Measurements from ENCODE around the gene TUBA8. TPM values are rescaled to one million over a fixed set of nuclear protein-coding genes. Genes with fewer than 3 reads are reported as not detected.
"Not testable (repeated sequence)": the region's sequence is repeated elsewhere in the genome, so short reads cannot be mapped to it uniquely, and the experiment has no call there.

The TUBA8 gene
- total RNA-seq, 1 experiment from 2014 or later, result 1.3 TPM

DNA sequence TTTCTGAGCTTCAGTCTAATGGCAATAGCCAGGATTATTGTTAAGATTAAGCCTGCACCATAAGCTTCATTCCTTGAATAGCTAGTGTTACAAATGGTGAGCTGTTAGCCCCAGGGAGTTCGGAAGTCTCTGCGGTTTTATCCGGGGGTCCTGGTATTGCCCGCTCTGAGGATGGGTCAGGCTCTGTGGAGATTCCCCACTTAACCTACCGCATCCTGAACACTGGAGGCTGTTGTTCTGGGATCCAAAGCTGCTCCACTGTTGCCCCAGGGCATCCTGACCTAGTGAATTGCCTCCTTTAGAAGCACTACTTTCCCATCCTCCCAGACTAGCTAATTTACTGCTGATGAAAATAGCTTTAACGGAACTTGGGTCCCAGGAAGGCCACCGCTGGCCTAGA lies 47.3 kb upstream of the TUBA8 start:
- Histone ChIP-seq H3K4me3 (ENCODE audit: low read depth in 2 of 2, low read length in 2 of 2) (no peak overlapping the region), H3K36me3 (ENCODE audit: control insufficient read depth, insufficient read depth, low read length) (no peaks in the 10 kb centered on the region), H3K27ac (ENCODE audit: low read length) (no peak overlapping the region), H3K9me3 (ENCODE audit: control insufficient read depth, insufficient read depth, low read depth, low read length) (no peaks in the 10 kb centered on the region), H3K4me1 (ENCODE audit: control insufficient read depth, insufficient read depth, low read length) (no peaks in the 10 kb centered on the region), H3K27me3 (ENCODE audit: control insufficient read depth, insufficient read depth, low read length) (no peaks in the 10 kb centered on the region)
- DNase-seq (ENCODE audit: low read depth, low spot score) (no peak), ATAC-seq (no peak)
- ChIA-PET CTCF (no interaction called here), POLR2A (interaction anchor here (0.6 kb wide), 1 partner anchor 14 kb away, joined by 3 read pairs; the partner anchor contains the start of gene PEX26)
- in situ Hi-C loops (cut with HindIII; ENCODE audit: low pct_unique_long_range_greater_than_20kb, low sequenced_read_pairs), result no loop called here
- TF ChIP-seq, protein P1, sequence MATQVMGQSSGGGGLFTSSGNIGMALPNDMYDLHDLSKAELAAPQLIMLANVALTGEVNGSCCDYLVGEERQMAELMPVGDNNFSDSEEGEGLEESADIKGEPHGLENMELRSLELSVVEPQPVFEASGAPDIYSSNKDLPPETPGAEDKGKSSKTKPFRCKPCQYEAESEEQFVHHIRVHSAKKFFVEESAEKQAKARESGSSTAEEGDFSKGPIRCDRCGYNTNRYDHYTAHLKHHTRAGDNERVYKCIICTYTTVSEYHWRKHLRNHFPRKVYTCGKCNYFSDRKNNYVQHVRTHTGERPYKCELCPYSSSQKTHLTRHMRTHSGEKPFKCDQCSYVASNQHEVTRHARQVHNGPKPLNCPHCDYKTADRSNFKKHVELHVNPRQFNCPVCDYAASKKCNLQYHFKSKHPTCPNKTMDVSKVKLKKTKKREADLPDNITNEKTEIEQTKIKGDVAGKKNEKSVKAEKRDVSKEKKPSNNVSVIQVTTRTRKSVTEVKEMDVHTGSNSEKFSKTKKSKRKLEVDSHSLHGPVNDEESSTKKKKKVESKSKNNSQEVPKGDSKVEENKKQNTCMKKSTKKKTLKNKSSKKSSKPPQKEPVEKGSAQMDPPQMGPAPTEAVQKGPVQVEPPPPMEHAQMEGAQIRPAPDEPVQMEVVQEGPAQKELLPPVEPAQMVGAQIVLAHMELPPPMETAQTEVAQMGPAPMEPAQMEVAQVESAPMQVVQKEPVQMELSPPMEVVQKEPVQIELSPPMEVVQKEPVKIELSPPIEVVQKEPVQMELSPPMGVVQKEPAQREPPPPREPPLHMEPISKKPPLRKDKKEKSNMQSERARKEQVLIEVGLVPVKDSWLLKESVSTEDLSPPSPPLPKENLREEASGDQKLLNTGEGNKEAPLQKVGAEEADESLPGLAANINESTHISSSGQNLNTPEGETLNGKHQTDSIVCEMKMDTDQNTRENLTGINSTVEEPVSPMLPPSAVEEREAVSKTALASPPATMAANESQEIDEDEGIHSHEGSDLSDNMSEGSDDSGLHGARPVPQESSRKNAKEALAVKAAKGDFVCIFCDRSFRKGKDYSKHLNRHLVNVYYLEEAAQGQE (IDR thresholded peaks at IDR 0.05; ENCODE audit: insufficient read depth in 1 of 2, low read depth in 2 of 2, low read length in 1 of 2), result no peak
- TF ChIP-seq SIN3A (IDR thresholded peaks at IDR 0.05; ENCODE audit: borderline replicate concordance, insufficient read depth, low read depth, low read length) (no peak), POLR2AphosphoS5 (IDR thresholded peaks at IDR 0.05; ENCODE audit: low read depth, low read length) (no peak), TCF7L2 (IDR thresholded peaks at IDR 0.05; ENCODE audit: low read depth, low read length) (no peak)
- TF ChIP-seq, protein P2, sequence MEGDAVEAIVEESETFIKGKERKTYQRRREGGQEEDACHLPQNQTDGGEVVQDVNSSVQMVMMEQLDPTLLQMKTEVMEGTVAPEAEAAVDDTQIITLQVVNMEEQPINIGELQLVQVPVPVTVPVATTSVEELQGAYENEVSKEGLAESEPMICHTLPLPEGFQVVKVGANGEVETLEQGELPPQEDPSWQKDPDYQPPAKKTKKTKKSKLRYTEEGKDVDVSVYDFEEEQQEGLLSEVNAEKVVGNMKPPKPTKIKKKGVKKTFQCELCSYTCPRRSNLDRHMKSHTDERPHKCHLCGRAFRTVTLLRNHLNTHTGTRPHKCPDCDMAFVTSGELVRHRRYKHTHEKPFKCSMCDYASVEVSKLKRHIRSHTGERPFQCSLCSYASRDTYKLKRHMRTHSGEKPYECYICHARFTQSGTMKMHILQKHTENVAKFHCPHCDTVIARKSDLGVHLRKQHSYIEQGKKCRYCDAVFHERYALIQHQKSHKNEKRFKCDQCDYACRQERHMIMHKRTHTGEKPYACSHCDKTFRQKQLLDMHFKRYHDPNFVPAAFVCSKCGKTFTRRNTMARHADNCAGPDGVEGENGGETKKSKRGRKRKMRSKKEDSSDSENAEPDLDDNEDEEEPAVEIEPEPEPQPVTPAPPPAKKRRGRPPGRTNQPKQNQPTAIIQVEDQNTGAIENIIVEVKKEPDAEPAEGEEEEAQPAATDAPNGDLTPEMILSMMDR (IDR thresholded peaks at IDR 0.05), result no peak
- intact Hi-C loops (cut with micrococcal nuclease; ENCODE audit: unreplicated experiment), result no loop called here
- no TSS peak for BruUV-seq (replicated peaks)

DNA sequence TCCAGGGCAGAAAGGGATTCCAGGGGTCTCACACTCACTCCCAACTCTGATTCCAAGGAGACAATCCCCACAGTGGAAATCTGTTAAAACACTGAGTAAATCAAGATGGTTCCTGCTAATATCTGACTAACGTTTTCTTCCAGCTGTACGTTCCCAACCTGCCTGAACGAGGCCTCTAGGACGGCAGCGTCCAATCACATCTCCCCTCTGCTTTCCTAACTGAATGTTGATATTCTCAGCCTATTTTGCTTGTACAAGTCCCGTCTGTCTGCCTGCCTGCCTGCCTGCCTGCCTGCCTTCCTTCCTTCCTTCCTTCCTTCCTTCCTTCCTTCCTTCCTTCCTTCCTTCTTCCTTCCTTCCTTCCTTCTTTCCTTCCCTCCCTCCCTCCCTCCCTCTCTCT lies 46.9 kb upstream of the TUBA8 start:
- DNase-seq (ENCODE audit: low read depth, low spot score); H3K4me1 ChIP-seq (ENCODE audit: control insufficient read depth, insufficient read depth, low read length); in situ Hi-C loops (cut with HindIII; ENCODE audit: low pct_unique_long_range_greater_than_20kb, low sequenced_read_pairs); BruUV-seq (replicated peaks); H3K27me3 ChIP-seq (ENCODE audit: control insufficient read depth, insufficient read depth, low read length); H3K4me3 ChIP-seq (ENCODE audit: low read depth in 2 of 2, low read length in 2 of 2); intact Hi-C loops (cut with micrococcal nuclease; ENCODE audit: unreplicated experiment); H3K36me3 ChIP-seq (ENCODE audit: control insufficient read depth, insufficient read depth, low read length); CTCF ChIA-PET; H3K27ac ChIP-seq (ENCODE audit: low read length); H3K9me3 ChIP-seq (ENCODE audit: control insufficient read depth, insufficient read depth, low read depth, low read length); POLR2A ChIA-PET; ATAC-seq: not testable (repeated sequence)

DNA sequence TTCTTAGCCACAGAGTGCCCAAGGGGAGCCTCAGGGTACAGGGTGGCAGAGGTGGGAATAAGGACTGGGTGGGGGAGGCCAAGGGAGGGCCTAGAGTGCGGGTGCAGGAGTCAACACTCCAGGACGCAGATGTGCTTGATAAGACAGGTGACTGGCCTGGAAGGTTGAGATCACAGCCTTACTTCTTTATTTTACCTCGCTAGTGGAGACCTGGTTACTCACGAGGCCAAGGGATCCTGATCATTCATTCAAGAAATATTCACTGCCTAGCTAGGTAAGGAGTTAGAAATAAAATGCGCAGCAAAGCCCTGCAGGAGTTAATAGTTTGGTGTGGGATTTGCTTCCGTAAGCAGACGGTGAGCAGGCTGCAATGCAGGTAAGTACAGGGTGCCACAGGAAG lies 46.0 kb upstream of the TUBA8 start:
- TF ChIP-seq TCF7L2 (IDR thresholded peaks at IDR 0.05; ENCODE audit: low read depth, low read length) (no peak), SIN3A (IDR thresholded peaks at IDR 0.05; ENCODE audit: borderline replicate concordance, insufficient read depth, low read depth, low read length) (no peak), POLR2AphosphoS5 (IDR thresholded peaks at IDR 0.05; ENCODE audit: low read depth, low read length) (no peak)
- TF ChIP-seq, protein P2 (IDR thresholded peaks at IDR 0.05), result no peak
- TF ChIP-seq, protein P1 (IDR thresholded peaks at IDR 0.05; ENCODE audit: insufficient read depth in 1 of 2, low read depth in 2 of 2, low read length in 1 of 2), result no peak
- Histone ChIP-seq H3K9me3 (ENCODE audit: control insufficient read depth, insufficient read depth, low read depth, low read length) (no peaks in the 10 kb centered on the region), H3K4me3 (ENCODE audit: low read depth in 2 of 2, low read length in 2 of 2) (no peak overlapping the region), H3K36me3 (ENCODE audit: control insufficient read depth, insufficient read depth, low read length) (no peaks in the 10 kb centered on the region), H3K27me3 (ENCODE audit: control insufficient read depth, insufficient read depth, low read length) (no peaks in the 10 kb centered on the region), H3K27ac (ENCODE audit: low read length) (no peak overlapping the region), H3K4me1 (ENCODE audit: control insufficient read depth, insufficient read depth, low read length) (no peaks in the 10 kb centered on the region)
- in situ Hi-C loops (cut with HindIII; ENCODE audit: low pct_unique_long_range_greater_than_20kb, low sequenced_read_pairs), result no loop called here
- ChIA-PET CTCF (interaction anchor here (1.4 kb wide), 1 partner anchor 11 kb away, joined by 4 read pairs; no protein-coding TSS in a partner anchor), POLR2A (no interaction called here)
- no peak for DNase-seq (ENCODE audit: low read depth, low spot score)
- intact Hi-C loops (cut with micrococcal nuclease; ENCODE audit: unreplicated experiment), result no loop called here
- no peak for ATAC-seq
- BruUV-seq (replicated peaks), result no TSS peak
